Caco-2 (cell line): ENCODE results near the gene PHF20. TPM values are rescaled to one million over a fixed set of nuclear protein-coding genes. Genes with fewer than 3 reads are reported as not detected.
A peak's percentile ranks its signal among the peaks of the same experiment; 100 is the strongest.

Experiments
- BruUV-seq: library from RNA; stranded (reverse); fragments of 400-500 nt; replicated peaks from 2 replicates; lab custom pipeline; 2021; lab: Mats Ljungman, UMichigan
- CTCF ChIA-PET: fragments of 300-600 bp; sonication (Branson Sonifier 250); formaldehyde crosslinking; loops from one replicate; lab custom pipeline; 2022; ENCODE audit warnings: antibody characterized with exemption; lab: Charles Lee
- POLR2A ChIA-PET: fragments of 300-600 bp; sonication (Branson Sonifier 250); formaldehyde crosslinking; loops from one replicate; lab custom pipeline; 2022; ENCODE audit warnings: antibody characterized with exemption; lab: Charles Lee
- DNase-seq, 2 experiments: peaks; one replicate each; pipeline versions ENCODE4 v3.0.0 to v3.0.0-alpha.2; 2020 to 2022
- H3K27me3 ChIP-seq: replicated peaks from 2 replicates; pipeline ENCODE4 v1.6.0; 2011; ENCODE audit warnings: low read length; ENCODE audit not compliant: control insufficient read depth, insufficient read depth
- H3K36me3 ChIP-seq: 2 replicates; pipeline ENCODE4 v1.5.1; 2011; ENCODE audit warnings: low read length; ENCODE audit not compliant: control insufficient read depth, insufficient read depth
- H3K4me1 ChIP-seq: fragments of 250-450 bp; sonication (Bioruptor Pico); 2 replicates; pipeline ENCODE4 v1.5.1; 2020; ENCODE audit warnings: mild to moderate bottlenecking
- H3K4me3 ChIP-seq: 2 replicates; pipeline ENCODE4 v1.5.1; 2011; ENCODE audit warnings: low read depth, mild to moderate bottlenecking, control low read depth, low read length
- H3K9me3 ChIP-seq: fragments of 250-450 bp; sonication (Bioruptor Pico); 2 replicates; pipeline ENCODE4 v1.5.1; 2020; ENCODE audit warnings: mild to moderate bottlenecking, moderate library complexity
- H3K27ac Mint-ChIP-seq: one replicate; pipeline ENCODE4 v1.8.0; 2022; ENCODE audit warnings: mixed read lengths; ENCODE audit not compliant: unreplicated experiment
- H3K27me3 Mint-ChIP-seq: one replicate; pipeline ENCODE4 v1.8.0; 2022; ENCODE audit warnings: mixed read lengths; ENCODE audit not compliant: insufficient read depth, unreplicated experiment
- H3K36me3 Mint-ChIP-seq: one replicate; pipeline ENCODE4 v1.8.0; 2022; ENCODE audit warnings: mild to moderate bottlenecking, mixed read lengths; ENCODE audit not compliant: insufficient read depth, unreplicated experiment
- H3K4me1 Mint-ChIP-seq: one replicate; pipeline ENCODE4 v1.8.0; 2022; ENCODE audit warnings: low read depth, mixed read lengths; ENCODE audit not compliant: unreplicated experiment
- H3K4me3 Mint-ChIP-seq: one replicate; pipeline ENCODE4 v1.8.0; 2022; ENCODE audit warnings: mild to moderate bottlenecking, moderate library complexity, mixed read lengths; ENCODE audit not compliant: unreplicated experiment
- H3K9me3 Mint-ChIP-seq: one replicate; pipeline ENCODE4 v1.8.0; 2022; ENCODE audit warnings: mixed read lengths; ENCODE audit not compliant: unreplicated experiment
- intact Hi-C: fragments of 100-400 bp; cut with micrococcal nuclease; formaldehyde crosslinking; loops from one replicate; pipeline ENCODE4 v1.10.0; 2022; ENCODE audit not compliant: unreplicated experiment
- total RNA-seq: library from RNA; stranded (reverse); gene quantifications from 2 replicates; pipeline ENCODE4 v1.2.3, GENCODE V29; 2022
- TF ChIP-seq, protein P1 (sequence below), 2 experiments: fragments of 200-600 bp in 1 of 2; IDR thresholded peaks; 1 replicate in 1 of 2; 2 replicates in 1 of 2; pipeline versions ENCODE4 v1.5.1 to v1.8.0; 2011 to 2022; ENCODE audit warnings: antibody characterized with exemption in 1 of 2, control low read depth in 1 of 2, inconsistent platforms in 1 of 2, low read depth in 1 of 2, low read length in 1 of 2, mild to moderate bottlenecking in 1 of 2, moderate library complexity in 1 of 2; ENCODE audit not compliant: insufficient read depth in 1 of 2, severe bottlenecking in 1 of 2, unreplicated experiment in 1 of 2

The PHF20 gene
- total RNA-seq, 1 experiment from 2014 or later, result 109 TPM

DNA sequence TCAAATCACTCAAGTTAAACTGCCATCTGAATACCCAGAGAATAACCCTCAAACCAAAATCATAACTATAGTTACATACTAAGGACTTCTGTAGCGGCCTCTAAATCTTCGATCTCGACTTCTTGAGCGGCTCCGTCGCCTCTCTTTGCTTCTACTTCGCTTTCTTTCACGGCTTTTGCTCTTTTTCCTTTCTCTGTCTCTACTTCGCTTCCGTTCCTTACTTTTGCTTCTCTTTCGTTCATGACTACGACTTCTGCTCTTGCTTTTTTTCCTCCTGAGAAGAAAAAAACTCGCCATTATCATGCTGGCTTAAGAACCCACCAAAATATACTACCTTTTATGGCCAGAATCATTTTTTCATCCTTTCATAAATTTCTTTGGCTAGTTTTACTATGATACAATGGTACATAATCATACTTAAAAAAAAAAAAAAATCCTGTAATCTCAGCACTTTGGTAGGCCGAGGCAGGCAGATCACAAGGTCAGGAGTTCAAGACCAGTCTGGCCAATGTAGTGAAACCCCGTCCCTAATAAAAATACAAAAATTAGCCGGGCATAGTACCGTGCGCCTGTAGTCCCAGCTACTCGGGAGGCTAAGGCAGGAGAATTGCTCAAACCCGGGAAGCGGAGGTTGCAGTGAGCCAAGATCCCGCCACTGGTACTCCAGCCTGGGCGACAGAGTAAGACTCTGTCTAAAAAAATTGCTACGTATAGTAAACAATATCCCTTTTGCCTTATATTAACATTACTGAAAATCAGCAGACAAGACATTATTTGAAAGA is 39.8 kb upstream of the PHF20 start:
- no peak for DNase-seq
- Mint-ChIP-seq H3K36me3 (peaks cover 99% of the 10 kb centered on the region), H3K27me3 (no peaks in the 10 kb centered on the region), H3K27ac (no peak overlapping the region), H3K4me3 (peak overlapping the region; percentile 7), H3K4me1 (peaks cover 39% of the 10 kb centered on the region), H3K9me3 (no peaks in the 10 kb centered on the region)
- Histone ChIP-seq H3K36me3 (peaks cover 31% of the 10 kb centered on the region), H3K27me3 (no peaks in the 10 kb centered on the region), H3K9me3 (no peaks in the 10 kb centered on the region), H3K4me1 (peaks cover 55% of the 10 kb centered on the region), H3K4me3 (no peak overlapping the region)
- TF ChIP-seq, protein P1, sequence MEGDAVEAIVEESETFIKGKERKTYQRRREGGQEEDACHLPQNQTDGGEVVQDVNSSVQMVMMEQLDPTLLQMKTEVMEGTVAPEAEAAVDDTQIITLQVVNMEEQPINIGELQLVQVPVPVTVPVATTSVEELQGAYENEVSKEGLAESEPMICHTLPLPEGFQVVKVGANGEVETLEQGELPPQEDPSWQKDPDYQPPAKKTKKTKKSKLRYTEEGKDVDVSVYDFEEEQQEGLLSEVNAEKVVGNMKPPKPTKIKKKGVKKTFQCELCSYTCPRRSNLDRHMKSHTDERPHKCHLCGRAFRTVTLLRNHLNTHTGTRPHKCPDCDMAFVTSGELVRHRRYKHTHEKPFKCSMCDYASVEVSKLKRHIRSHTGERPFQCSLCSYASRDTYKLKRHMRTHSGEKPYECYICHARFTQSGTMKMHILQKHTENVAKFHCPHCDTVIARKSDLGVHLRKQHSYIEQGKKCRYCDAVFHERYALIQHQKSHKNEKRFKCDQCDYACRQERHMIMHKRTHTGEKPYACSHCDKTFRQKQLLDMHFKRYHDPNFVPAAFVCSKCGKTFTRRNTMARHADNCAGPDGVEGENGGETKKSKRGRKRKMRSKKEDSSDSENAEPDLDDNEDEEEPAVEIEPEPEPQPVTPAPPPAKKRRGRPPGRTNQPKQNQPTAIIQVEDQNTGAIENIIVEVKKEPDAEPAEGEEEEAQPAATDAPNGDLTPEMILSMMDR (IDR thresholded peaks at IDR 0.05; ENCODE audit: insufficient read depth in 1 of 2, low read depth in 1 of 2, low read length in 1 of 2, severe bottlenecking in 1 of 2, unreplicated experiment in 1 of 2), result no peak
- ChIA-PET CTCF (interaction anchor here (1.0 to 1.9 kb wide), 4 partner anchors 10 to 222 kb away, joined by 3 to 12 read pairs (median 3); partner anchors contain the start of genes RBM39 and SCAND1), POLR2A (interaction anchor here (0.5 to 2.3 kb wide), 4 partner anchors 9 to 852 kb away, joined by 3 to 79 read pairs (median 8); partner anchors contain the start of gene RBM39)
- no TSS peak for BruUV-seq
- intact Hi-C loops, result loop anchor here (1.0 kb wide), 1 partner anchor 8 kb away; no protein-coding TSS in a partner anchor

DNA sequence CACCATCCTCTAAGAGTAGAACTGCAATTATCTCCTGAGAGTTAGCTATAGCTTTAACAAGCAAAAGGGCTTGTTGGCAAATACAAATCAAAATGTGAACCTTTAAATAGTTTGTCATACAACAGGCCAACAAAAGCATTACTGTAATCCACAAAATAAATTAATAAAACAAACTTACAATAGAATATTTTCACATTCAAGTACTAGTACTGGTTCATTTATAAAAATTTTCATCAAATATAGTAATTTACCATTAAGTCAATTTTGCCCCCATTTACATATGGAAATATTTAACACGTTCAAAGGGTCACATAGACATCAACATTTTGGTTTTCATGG is 39.2 kb upstream of the PHF20 start:
- no peak for DNase-seq
- Histone ChIP-seq H3K27me3 (no peaks in the 10 kb centered on the region), H3K9me3 (no peaks in the 10 kb centered on the region), H3K4me1 (peaks cover 55% of the 10 kb centered on the region), H3K4me3 (no peak overlapping the region), H3K36me3 (peaks cover 29% of the 10 kb centered on the region)
- ChIA-PET CTCF (no interaction called here), POLR2A (no interaction called here)
- intact Hi-C loops, result no loop called here
- Mint-ChIP-seq H3K27me3 (no peaks in the 10 kb centered on the region), H3K4me1 (peaks cover 38% of the 10 kb centered on the region), H3K4me3 (no peak overlapping the region), H3K27ac (no peak overlapping the region), H3K36me3 (peaks cover 99% of the 10 kb centered on the region), H3K9me3 (no peaks in the 10 kb centered on the region)
- TF ChIP-seq, protein P1 (IDR thresholded peaks at IDR 0.05; ENCODE audit: insufficient read depth in 1 of 2, low read depth in 1 of 2, low read length in 1 of 2, severe bottlenecking in 1 of 2, unreplicated experiment in 1 of 2), result no peak
- no TSS peak for BruUV-seq

DNA sequence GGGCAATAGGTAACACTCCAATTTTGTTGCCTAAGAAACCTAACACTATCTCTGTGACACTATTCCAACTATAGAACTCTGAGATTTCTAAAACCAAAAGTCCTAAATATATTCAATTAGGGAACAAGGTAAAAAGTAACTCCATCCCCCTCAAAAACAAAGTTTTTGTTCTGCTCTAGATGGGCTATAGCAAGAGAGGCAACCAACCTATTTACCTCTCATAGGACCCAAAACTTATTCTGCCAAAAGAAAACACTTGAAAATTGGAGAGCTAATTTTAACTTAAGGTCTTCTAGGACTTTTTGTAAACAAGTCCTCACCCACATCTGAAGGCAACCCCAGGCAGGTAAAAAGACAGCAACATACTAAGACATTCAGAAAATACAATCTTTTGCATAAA is 37.4 kb upstream of the PHF20 start:
- ChIA-PET CTCF (no interaction called here), POLR2A (interaction anchor here (1.0 to 1.3 kb wide), 2 partner anchors 8 to 9 kb away, joined by 4 read pairs; partner anchors contain the start of gene RBM39)
- no peaks in the 10 kb centered on the region for H3K9me3 ChIP-seq
- Mint-ChIP-seq H3K4me1 (peaks cover 47% of the 10 kb centered on the region), H3K27ac (no peak overlapping the region), H3K27me3 (no peaks in the 10 kb centered on the region), H3K4me3 (peak overlapping the region; percentile 28), H3K9me3 (no peaks in the 10 kb centered on the region), H3K36me3 (peaks cover 99% of the 10 kb centered on the region)
- no peaks in the 10 kb centered on the region for H3K27me3 ChIP-seq
- H3K4me3 ChIP-seq, result no peak overlapping the region
- no TSS peak for BruUV-seq
- TF ChIP-seq, protein P1 (IDR thresholded peaks at IDR 0.05; ENCODE audit: insufficient read depth in 1 of 2, low read depth in 1 of 2, low read length in 1 of 2, severe bottlenecking in 1 of 2, unreplicated experiment in 1 of 2), result no peak
- H3K4me1 ChIP-seq, result peaks cover 63% of the 10 kb centered on the region
- no peak for DNase-seq
- H3K36me3 ChIP-seq, result peaks cover 34% of the 10 kb centered on the region
- intact Hi-C loops, result no loop called here
